GM19395 (cell line): Measurements from ENCODE around the gene SQSTM1.
"Not testable (repeated sequence)": the region's sequence is repeated elsewhere in the genome, so short reads cannot be mapped to it uniquely, and the experiment has no call there.

Experiments
- ATAC-seq: cut with Tn5 transposase; IDR thresholded peaks from one replicate; pipeline ENCODE4 v1.9.1; 2021; ENCODE audit warnings: mild to moderate bottlenecking, moderate library complexity; ENCODE audit not compliant: unreplicated experiment

Gene SQSTM1

GRCh38 chr5:179820483-179821297 is at the start of gene SQSTM1:
SQSTM1 (plus strand) TSS chr5:179820905; CDS start chr5:179820937, 32 bp downstream.
- peak; percentile 31 for ATAC-seq

DNA sequence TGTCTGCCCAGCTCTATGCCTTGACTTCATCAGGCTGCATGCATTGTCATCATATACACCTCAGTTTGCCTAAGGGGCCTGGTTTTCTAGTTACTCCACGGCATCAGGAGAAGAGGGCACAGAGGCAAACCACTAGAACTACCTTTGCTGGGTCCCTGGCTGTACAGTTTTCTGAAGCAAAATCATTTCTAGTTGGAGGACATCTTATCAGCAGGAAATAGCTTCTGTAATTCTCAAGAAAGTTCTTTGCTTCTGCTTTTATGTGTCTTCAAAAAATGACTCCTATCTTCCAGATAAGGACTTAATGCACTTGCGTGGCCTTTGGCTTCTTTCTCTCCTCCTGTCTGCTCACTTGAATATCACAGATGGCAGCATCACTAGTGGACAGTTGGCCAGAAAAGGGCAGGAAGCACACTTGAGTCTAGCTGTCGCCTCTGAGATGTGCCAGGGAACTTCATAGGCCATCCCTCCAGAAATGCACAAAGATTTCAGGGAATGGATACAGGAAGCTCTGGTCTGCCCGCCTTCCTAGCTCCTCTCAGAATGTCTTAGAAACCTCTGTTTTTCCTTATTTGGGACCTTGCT is 49.3 kb upstream of the SQSTM1 start:
- no peak for ATAC-seq

- ATAC-seq, result no peak
These were observed 48.4 kb upstream of the SQSTM1 start for GRCh38 chr5:179772351-179772750.

DNA sequence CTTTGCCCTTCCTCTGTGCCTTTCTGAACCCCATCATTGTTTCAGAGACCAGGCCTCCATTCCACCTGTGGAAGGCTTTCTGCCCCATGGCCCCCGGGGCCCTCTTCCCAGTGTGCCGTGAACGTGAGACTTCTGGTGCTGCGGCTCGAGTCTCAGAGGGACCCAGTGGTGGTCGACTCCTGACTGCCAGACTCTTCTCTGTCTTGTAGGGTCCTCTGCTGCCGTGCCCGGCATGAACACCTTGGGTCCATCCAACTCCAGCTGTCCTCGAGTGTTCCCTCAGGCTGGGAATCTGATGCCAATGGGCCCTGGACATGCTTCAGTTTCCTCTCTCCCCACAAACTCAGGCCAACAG is 47.0 kb upstream of the SQSTM1 start:
- no peak for ATAC-seq

- ATAC-seq, result no peak
These were observed 46.3 kb upstream of the SQSTM1 start for GRCh38 chr5:179774442-179774841.

- ATAC-seq, result no peak
These were observed 44.2 kb upstream of the SQSTM1 start for GRCh38 chr5:179776411-179776938.

DNA sequence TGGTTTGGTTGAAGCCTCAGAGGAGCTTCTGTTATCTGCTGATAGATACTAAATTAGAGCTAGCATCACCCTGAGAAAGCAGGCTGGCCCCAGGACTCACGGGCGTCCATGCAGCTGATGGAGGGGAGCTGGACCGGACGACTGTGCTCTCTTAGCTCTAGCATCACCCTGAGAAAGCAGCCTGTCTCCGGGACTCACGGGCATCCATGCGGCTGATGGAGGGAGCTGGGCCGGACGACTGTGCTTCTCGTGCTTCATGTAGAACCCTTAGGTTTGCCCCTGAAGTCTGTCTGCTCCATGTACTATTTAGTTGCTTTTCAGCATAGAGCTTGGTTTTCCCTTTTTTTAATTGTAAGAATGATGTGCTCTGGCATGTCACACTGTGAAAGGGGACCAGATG is 43.2 kb upstream of the SQSTM1 start:
- no peak for ATAC-seq

DNA sequence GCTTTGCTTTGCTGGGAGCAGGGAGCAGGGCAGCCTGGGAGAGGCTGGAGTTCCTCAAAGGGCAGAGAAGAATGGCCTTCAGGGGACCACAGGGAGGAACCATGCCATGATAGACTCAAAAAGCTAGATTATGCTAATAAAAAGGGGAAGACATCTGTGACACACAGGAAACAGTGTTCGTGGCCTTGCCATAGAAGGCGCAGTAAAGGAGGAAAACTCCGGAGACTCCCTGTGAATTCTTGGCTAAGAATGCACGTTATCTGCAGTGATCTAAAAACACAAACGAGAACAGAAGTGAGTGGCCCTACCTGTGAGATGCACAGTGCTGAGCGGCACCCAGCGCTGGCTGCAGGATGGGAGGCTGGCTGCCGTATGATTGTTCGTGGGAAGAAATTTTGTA is 42.8 kb upstream of the SQSTM1 start:
- ATAC-seq, result no peak

DNA sequence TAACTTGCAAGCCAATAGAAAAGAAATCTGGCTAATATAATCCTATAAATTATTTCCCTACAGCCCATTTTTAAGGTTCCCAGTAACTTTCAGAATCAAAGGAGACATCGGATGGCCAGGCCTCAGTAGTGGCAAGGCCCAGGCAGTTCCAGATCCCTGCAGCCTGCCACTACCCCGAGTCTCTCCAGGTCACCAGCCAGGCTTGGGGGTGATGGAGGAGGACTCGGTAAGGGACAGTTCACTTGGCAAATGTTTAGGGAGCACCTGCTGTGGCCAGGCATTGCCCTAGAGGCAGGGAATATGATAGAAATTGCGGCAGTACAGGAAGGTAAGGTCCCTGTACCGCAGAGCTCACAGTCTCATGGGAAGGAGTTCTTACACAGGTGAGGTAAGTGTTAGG is 42.1 kb upstream of the SQSTM1 start:
- ATAC-seq, result no peak

GRCh38 chr5:179779826-179780225 is 40.9 kb upstream of the SQSTM1 start:
- no peak for ATAC-seq

GRCh38 chr5:179780362-179780761 is 40.3 kb upstream of the SQSTM1 start:
- ATAC-seq, result no peak

DNA sequence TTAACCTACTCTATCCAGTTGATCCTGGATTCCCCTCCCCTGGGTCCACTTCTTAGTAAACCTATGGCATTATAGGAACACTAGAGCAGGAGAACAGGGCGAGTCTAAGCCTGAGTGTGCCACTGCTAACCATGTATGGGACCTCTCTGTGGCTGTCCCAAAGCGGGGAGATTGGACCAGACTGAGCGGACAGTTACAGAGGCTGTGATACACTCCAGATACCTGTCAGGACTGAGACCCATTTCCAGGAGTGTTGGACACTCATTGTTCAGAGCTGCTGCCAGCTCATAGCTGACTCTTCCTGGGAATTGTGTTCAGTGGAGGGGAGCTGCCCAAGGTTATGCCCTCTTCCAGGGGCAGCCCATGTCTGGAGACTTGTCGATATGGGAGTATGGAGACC is 38.9 kb upstream of the SQSTM1 start:
- no peak for ATAC-seq

GRCh38 chr5:179783128-179783527 is 37.6 kb upstream of the SQSTM1 start:
- no peak for ATAC-seq

GRCh38 chr5:179786861-179787260 is 33.8 kb upstream of the SQSTM1 start:
- no peak for ATAC-seq

- ATAC-seq, result no peak
These were observed 32.4 kb upstream of the SQSTM1 start for GRCh38 chr5:179788193-179788854.

- ATAC-seq, result not testable (repeated sequence)
These were observed 31.4 kb upstream of the SQSTM1 start for GRCh38 chr5:179789278-179789677.

DNA sequence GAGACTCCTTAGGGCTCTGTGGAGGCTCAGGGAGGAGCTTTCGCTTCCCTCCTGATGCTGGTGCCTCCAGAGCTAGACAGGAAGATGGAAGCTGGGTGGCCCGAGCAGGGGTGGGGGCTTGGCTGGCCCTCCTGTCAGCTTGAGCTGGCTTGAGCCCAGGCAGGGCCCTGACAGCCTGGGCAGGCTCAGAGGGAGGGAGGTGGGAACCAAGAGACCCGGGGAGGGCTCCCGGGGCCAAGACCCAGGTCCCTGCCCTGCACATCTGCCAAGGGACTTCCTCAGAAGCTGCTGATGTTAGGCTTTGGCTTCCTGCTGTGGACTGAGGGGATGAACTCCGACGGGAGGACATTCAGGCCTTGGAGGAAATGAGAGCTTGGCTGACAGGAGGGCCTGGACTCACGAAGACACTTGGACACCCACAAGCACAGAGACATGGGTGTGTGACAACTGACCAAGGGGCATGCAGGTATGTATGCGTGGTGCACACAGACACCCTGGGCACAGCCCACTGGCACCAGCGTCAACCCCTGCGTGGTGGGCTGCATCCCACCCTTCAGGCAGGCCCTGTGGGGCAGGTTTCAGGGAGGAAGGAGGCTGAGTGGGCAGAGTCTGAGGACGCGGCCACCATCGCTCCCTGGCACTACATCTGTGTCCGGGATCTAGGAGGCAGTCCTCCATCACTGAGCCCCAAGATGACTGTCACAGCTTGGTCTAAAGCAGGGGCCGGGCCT is 28.7 kb upstream of the SQSTM1 start:
- ATAC-seq, result no peak

DNA sequence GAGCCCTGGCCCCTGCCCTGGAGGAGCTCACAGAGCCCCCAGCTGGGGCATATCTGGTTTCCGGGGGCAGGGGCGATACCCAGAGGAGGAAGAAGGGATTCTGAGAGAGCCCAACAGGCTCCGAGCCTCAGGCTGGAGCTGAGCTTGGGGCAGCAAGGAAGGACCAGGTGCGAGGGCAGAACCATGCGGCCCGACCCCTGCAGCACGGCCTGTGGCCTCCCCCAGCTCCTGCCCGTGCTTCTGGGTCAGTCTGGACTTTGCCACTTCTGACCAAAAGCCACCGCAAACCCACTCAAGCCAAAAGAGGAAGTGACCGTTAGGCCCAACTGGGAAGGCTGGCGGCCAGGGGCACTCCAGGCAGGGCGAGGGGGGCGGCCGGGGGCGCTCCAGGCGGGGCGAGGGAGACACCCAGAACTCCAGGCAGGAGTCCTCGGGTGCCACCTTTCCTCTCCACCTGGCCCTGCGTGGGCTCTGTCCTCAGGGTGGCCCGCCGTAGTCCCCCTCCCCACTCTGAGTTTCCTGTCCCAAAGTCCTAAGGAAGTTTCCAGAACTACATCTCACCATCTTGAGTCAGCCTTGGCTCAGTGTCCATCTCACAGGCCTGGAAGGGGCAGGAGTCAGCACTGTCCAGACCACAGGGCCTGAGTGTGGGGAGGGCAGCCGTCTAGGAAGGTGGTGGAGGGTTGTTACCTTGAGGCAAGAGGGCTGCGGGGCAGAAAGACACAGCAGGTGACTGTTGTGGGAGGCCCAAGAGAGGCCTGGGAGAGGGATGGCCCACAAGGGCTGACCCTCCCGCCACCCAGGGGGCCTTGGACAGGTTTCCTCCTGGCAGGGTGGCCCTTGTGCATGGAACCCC is 27.9 kb upstream of the SQSTM1 start:
- no peak for ATAC-seq

- no peak for ATAC-seq
These were observed 27.1 kb upstream of the SQSTM1 start, which contains the start of gene LTC4S for GRCh38 chr5:179793468-179794139. LTC4S (plus strand) TSS chr5:179793986; CDS start chr5:179794081, 95 bp downstream.

GRCh38 chr5:179794171-179794570 is 26.5 kb upstream of the SQSTM1 start:
- ATAC-seq, result no peak
